ENCODE measurements around the gene PSG3. TPM values are rescaled to one million over a fixed set of nuclear protein-coding genes. Genes with fewer than 3 reads are reported as not detected.
"Not testable (repeated sequence)": the region's sequence is repeated elsewhere in the genome, so short reads cannot be mapped to it uniquely, and the experiment has no call there.

PSG3 gene
- total RNA-seq: not detected
- long read RNA-seq: 0 reads

DNA sequence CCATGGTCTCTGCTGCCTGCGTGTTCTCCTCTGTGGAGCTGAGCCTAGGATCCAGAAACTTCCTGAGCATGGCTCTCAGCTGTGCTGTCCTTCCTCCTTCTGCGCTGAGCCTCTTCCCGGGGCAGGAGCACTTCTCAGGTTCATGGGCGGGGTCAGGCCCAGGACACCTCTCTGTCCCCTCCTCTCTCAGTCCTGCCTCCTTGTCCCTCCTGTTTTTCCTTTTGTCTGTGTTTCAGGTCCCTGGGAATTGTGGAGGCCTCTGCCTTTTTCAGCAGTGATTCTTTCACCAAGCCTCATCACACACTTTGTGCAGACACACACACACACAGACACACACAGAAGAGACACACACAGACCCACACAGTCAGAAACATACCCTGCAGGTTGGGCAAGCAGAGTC is at the start of gene PSG3:
PSG3 (minus strand) TSS at position 101 of the 400 bp plus-strand sequence; CDS start at position 4, 97 bp downstream.
- H3K36me3 ChIP-seq; ATAC-seq; H3K4me1 ChIP-seq; H3K4me3 ChIP-seq; H3K9me3 ChIP-seq; H3K27ac ChIP-seq; DNase-seq; H3K27me3 ChIP-seq; intact Hi-C loops (cut with DNase I): not testable (repeated sequence)

DNA sequence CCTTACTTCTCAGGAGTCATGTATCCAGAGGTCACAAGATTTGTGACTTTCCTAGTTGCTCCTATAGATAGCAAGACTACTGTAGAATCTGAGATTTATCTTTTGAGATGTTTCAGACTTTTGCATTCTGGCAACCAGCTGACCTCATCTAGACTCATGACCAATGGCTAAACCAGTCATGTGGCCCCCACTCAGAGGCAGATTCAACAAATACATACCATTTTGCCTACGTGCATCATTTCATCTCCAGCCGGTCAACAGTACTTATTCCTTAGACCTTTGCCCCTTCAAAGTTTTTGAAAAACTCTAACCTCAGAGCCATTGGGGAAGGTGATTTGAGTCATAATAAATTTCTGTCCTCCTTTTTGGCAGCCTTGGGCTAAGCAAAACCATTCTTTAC is 48.5 kb upstream of the PSG3 start:
- H3K27me3 ChIP-seq; H3K4me1 ChIP-seq; H3K27ac ChIP-seq; H3K4me3 ChIP-seq; ATAC-seq; H3K36me3 ChIP-seq; H3K9me3 ChIP-seq; intact Hi-C loops (cut with DNase I); DNase-seq: not testable (repeated sequence)

DNA sequence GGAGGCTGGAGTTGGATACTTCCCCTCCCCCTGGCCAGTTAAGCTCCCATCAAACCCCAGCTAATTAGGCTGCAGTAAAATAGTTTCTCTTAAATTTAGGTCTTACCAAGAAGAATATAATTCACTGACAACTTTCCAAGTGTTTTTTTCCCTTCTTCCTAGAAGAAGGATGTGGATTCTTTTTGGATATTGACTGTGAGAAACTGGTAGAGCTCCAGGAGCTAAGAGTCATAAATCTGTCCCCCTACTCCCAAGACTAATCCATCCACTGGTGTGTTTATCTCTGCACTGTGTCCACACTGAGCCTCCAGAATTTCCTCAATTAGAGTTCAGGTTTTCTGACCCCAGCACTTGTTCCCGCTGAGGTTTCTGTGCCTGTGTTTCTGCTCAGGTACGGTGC is 47.5 kb upstream of the PSG3 start:
- H3K9me3 ChIP-seq; H3K4me3 ChIP-seq; DNase-seq; H3K36me3 ChIP-seq; H3K4me1 ChIP-seq; H3K27ac ChIP-seq; ATAC-seq; intact Hi-C loops (cut with DNase I); H3K27me3 ChIP-seq: not testable (repeated sequence)

DNA sequence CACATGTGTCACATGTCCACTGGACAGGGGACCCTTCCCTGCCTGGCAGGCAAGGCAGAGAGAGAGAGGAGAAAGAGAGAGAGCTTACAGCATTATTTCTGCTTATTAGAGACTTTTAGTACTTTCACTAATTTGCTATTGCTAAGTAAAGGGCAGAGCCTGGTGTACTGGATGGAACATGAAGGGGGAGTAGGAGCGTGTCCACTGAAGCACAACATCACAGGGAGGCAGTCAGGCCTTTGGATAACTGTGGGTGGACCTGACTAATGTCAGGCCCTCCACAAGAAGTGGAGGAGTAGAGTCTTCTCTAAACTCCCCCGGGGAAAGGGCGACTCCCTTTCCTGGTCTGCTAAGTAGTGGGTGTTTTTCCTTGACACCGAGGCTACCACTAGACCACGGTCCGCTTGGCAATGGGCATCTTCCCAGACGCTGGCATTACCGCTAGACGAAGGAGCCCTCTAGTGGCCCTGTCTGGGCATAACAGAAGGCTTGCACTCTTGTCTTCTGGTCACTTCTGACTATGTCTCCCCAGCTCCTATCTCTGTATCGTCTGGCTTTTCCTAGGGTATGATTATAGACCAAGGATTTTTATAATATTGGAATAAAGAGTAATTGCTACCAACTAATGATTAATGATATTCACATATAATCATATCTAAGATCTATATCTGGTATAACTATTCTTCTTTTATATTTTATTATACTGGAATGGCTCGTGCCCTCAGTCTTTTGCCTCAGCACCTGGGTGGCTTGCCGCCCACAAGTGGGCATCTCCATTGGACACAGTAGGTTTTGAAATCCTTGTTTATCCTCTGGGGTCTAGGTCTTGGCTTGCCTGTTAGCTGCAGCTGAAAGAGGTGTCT is 36.7 kb upstream of the PSG3 start:
- intact Hi-C loops (cut with DNase I); H3K27me3 ChIP-seq; H3K4me3 ChIP-seq; H3K4me1 ChIP-seq; ATAC-seq; DNase-seq; H3K27ac ChIP-seq; H3K36me3 ChIP-seq; H3K9me3 ChIP-seq: not testable (repeated sequence)
- TF ChIP-seq, protein P1, sequence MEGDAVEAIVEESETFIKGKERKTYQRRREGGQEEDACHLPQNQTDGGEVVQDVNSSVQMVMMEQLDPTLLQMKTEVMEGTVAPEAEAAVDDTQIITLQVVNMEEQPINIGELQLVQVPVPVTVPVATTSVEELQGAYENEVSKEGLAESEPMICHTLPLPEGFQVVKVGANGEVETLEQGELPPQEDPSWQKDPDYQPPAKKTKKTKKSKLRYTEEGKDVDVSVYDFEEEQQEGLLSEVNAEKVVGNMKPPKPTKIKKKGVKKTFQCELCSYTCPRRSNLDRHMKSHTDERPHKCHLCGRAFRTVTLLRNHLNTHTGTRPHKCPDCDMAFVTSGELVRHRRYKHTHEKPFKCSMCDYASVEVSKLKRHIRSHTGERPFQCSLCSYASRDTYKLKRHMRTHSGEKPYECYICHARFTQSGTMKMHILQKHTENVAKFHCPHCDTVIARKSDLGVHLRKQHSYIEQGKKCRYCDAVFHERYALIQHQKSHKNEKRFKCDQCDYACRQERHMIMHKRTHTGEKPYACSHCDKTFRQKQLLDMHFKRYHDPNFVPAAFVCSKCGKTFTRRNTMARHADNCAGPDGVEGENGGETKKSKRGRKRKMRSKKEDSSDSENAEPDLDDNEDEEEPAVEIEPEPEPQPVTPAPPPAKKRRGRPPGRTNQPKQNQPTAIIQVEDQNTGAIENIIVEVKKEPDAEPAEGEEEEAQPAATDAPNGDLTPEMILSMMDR (IDR thresholded peaks at IDR 0.05): peak; percentile 83

DNA sequence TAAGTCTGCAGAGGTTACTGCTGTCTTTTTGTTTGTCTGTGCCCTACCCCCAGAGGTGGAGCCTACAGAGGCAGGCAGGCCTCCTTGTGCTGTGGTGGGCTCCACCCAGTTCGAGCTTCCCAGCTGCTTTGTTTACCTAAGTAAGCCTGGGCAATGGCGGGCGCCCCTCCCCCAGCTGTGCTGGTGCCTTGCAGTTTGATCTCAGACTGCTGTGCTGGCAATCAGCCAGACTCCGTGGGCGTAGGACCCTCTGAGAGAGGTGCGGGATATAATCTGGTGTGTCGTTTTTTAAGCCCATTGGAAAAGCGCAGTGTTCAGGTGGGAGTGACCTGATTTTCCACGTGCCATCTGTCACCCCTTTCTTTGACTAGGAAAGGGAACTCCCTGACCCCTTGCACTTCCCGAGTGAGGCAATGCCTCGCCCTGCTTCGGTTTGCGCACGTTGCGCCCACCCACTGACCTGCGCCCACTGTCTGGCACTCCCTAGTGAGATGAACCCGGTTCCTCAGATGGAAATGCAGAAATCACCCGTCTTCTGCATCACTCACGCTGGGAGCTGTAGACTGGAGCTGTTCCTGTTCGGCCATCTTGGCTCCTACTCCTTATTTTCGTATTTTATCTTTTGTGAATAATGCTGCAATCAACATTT is 34.4 kb upstream of the PSG3 start:
- H3K4me1 ChIP-seq; H3K4me3 ChIP-seq; H3K27me3 ChIP-seq; H3K27ac ChIP-seq; ATAC-seq; H3K36me3 ChIP-seq; intact Hi-C loops (cut with DNase I); H3K9me3 ChIP-seq; DNase-seq: not testable (repeated sequence)

DNA sequence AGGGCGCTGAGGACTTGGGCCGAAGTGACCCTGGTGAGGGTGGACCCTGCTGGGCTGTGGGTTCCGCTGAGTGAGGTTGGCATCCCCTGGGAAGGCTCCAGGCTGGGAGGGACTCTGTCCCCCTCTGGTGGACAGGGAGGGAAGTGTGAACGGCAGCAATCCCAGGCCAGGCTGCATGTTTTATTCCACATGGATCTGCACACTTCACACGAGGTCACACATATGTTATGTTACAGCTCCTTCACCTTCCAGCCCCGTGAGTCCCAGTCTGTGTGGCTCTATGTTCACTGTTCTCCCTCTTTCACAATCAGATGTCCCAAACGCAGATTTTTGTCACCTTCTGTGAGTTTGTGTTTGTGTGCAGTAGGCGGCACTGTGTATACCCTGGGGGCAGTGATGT is 27.0 kb upstream of the PSG3 start:
- H3K4me1 ChIP-seq; H3K36me3 ChIP-seq; ATAC-seq; H3K4me3 ChIP-seq; intact Hi-C loops (cut with DNase I); H3K27ac ChIP-seq; H3K27me3 ChIP-seq; DNase-seq; H3K9me3 ChIP-seq: not testable (repeated sequence)
- TF ChIP-seq, protein P1 (IDR thresholded peaks at IDR 0.05): peak; percentile 39

DNA sequence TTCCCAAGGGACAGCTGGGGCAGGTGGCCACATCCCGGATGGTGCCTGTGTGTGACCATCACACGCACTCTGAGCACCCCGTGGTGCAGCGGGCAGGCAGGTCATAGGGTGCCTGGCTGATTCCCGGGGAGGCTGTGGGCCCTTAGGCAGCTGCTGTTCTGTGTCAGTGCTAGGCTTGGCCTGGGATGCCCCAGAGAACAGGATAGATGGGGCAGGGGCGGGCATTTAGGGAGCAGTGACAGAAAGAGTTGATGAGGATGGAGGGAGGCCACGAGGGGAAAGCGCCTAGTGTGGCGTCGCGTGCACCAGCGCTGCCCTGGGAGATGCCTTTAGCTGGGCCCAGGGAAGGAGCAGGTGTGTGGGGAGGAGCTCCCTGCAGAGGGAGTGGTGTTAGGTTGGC is 26.6 kb upstream of the PSG3 start:
- DNase-seq; H3K4me3 ChIP-seq; H3K27ac ChIP-seq; H3K36me3 ChIP-seq; intact Hi-C loops (cut with DNase I); H3K9me3 ChIP-seq; H3K27me3 ChIP-seq; H3K4me1 ChIP-seq; ATAC-seq: not testable (repeated sequence)

DNA sequence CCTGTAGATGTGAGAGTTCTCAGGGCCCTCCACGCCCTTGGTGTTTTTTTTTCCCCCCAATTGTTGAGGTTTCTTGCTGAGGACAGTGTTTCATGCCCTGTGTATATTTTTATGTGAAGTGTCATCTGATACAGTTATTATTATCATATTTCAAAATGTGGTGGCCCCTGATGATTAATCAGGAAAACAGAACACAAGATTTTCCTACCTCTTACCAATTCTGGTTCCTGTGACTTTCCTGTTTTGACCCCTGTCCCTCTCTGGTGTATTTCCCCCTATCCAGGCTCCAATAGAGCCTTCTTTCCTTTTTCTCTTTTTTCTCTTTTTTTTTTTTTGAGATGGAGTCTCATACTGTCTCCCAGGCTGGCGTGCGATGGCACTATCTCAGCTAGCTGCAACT is 24.6 kb upstream of the PSG3 start:
- no peaks in the 10 kb centered on the region for H3K27me3 ChIP-seq
- H3K27ac ChIP-seq: no peak overlapping the region
- H3K4me3 ChIP-seq: no peak overlapping the region
- H3K4me1 ChIP-seq: no peaks in the 10 kb centered on the region
- DNase-seq (no peak), ATAC-seq (no peak)
- TF ChIP-seq, protein P1 (IDR thresholded peaks at IDR 0.05): no peak
- H3K36me3 ChIP-seq: no peaks in the 10 kb centered on the region
- H3K9me3 ChIP-seq: no peaks in the 10 kb centered on the region
- intact Hi-C loops (cut with DNase I): no loop called here
